ENCODE measurements around the gene RPUSD4. TPM values are rescaled to one million over a fixed set of nuclear protein-coding genes. Genes with fewer than 3 reads are reported as not detected.

The RPUSD4 gene
- total RNA-seq, 2 experiments from 2014 or later = 49.0 to 52.8 TPM

- H3K27ac Mint-ChIP-seq = no peak overlapping the region
- DNase-seq = no peak
- no peaks in the 10 kb centered on the region for H3K9me3 Mint-ChIP-seq
- peaks cover 14% of the 10 kb centered on the region for H3K36me3 Mint-ChIP-seq
- H3K4me3 Mint-ChIP-seq = no peak overlapping the region
- H3K27me3 Mint-ChIP-seq = no peaks in the 10 kb centered on the region
- H3K4me1 Mint-ChIP-seq = peaks cover 3% of the 10 kb centered on the region
These were observed 13.3 kb upstream of the RPUSD4 start for GRCh38 chr11:126224647-126225294.

DNA sequence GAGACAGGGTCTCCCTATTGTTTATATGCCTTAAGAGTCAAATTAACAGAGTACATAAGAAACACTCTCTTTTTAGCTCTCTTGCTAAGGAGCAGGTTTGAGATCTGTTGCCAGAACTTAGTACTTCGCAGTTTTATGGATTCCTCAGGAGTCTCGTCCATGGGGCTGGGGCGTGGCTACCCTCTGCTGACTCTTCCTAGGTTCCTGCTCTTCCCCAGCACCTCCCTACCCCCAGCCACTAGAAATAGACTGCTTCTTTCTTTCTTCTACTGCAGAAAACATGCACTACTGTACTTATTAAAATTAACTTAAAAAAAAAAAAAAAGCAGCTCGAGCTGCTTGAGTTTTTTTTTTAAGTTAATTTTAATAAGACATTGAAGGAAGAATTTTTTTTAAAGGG is 8.1 kb upstream of the RPUSD4 start:
- no peak for DNase-seq
- no peaks in the 10 kb centered on the region for H3K27me3 Mint-ChIP-seq
- no peak overlapping the region for H3K27ac Mint-ChIP-seq
- H3K36me3 Mint-ChIP-seq = peaks cover 7% of the 10 kb centered on the region
- no peaks in the 10 kb centered on the region for H3K9me3 Mint-ChIP-seq
- H3K4me3 Mint-ChIP-seq = no peak overlapping the region
- H3K4me1 Mint-ChIP-seq = peaks cover 16% of the 10 kb centered on the region

DNA sequence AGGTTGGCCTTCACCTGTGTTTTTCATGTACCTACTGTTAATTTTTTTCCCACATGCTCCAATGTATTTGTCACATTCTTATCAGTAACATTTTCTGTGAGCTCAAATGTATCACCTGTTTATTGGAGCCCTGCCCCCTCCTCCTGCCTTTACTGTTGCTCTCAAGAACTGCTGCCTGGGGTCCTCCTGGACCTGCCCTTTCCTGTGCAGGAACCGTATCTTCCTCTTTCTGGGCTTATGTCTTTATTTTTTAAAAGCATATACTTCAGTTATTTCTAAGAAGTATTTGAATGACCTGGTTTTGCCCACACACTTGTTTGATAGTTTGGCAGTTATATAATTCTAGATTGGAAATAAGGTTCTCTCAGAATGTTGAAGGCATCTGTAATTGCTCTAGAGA is 6.0 kb upstream of the RPUSD4 start:
- Mint-ChIP-seq H3K4me1 (peaks cover 25% of the 10 kb centered on the region), H3K9me3 (no peaks in the 10 kb centered on the region)

GRCh38 chr11:126216526-126217305 is 5.3 kb upstream of the RPUSD4 start:
- H3K4me1 Mint-ChIP-seq = peaks cover 29% of the 10 kb centered on the region
- no peaks in the 10 kb centered on the region for H3K9me3 Mint-ChIP-seq
- H3K27me3 Mint-ChIP-seq = no peaks in the 10 kb centered on the region
- H3K4me3 Mint-ChIP-seq = no peak overlapping the region
- no peak for DNase-seq
- H3K27ac Mint-ChIP-seq = no peak overlapping the region
- peaks cover 5% of the 10 kb centered on the region for H3K36me3 Mint-ChIP-seq

More for the DNA sequence above, 6.0 kb upstream of the RPUSD4 start:
- DNase-seq = no peak
- H3K27me3 Mint-ChIP-seq = no peaks in the 10 kb centered on the region
- no peak overlapping the region for H3K27ac Mint-ChIP-seq
- peaks cover 5% of the 10 kb centered on the region for H3K36me3 Mint-ChIP-seq
- no peak overlapping the region for H3K4me3 Mint-ChIP-seq

DNA sequence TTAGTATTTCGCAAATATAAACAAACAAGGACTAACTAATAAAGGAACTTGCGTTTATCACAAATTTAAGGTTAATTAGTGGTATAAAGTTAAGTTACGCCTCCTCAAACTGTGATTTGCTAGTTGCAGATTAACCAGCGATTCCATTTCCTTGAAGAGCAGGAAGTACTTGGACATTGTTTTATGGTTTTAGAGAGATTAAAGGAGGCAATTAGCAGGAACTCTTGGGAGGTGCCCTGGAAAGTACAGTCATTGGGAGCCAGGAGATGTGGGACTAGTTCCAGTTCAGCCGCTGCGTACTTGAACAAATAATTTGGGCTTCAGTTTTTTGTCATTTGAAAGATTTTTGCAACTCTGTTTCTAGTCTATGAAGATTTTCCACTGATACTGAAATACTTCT is 3.4 kb upstream of the RPUSD4 start:
- Mint-ChIP-seq H3K9me3 (no peaks in the 10 kb centered on the region), H3K36me3 (peaks cover 8% of the 10 kb centered on the region), H3K27ac (no peak overlapping the region), H3K27me3 (no peaks in the 10 kb centered on the region), H3K4me3 (no peak overlapping the region), H3K4me1 (peaks cover 33% of the 10 kb centered on the region)
- DNase-seq = no peak

- Mint-ChIP-seq H3K4me3 (no peak overlapping the region), H3K27me3 (no peaks in the 10 kb centered on the region), H3K4me1 (peaks cover 34% of the 10 kb centered on the region), H3K27ac (no peak overlapping the region), H3K9me3 (no peaks in the 10 kb centered on the region), H3K36me3 (peaks cover 11% of the 10 kb centered on the region)
- DNase-seq = no peak
These were observed 3.0 kb upstream of the RPUSD4 start for GRCh38 chr11:126214441-126214840.

- no peak for DNase-seq
- Mint-ChIP-seq H3K4me3 (peak overlapping the region; percentile 99), H3K27ac (peak overlapping the region; percentile 80), H3K4me1 (peaks cover 29% of the 10 kb centered on the region), H3K36me3 (peaks cover 14% of the 10 kb centered on the region), H3K27me3 (no peaks in the 10 kb centered on the region), H3K9me3 (no peaks in the 10 kb centered on the region)
These were observed 725 bp upstream of the RPUSD4 start for GRCh38 chr11:126212089-126212660.

DNA sequence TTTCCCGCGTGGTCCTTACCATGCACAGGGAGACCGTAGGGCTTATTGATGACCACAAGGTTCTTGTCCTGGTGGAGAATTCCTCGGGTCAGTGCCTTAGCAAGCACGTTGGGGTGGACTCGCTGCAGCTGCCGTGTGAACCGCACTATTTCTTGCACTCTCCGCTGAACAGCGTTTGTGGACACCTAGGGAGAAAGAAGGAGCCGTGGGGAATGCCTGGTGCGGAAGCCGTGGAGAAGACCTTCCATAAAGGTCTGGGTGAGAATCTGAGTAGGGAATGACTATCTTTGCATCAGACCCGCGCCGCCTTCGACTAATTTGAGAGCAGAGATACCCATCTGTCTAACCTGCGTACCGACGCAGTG is 597 bp downstream of the RPUSD4 start:
- peaks cover 23% of the 10 kb centered on the region for H3K4me1 Mint-ChIP-seq
- peak overlapping the region; percentile 97 for H3K27ac Mint-ChIP-seq
- H3K4me3 Mint-ChIP-seq = peak overlapping the region; percentile 99
- DNase-seq = peak; percentile 5
- no peaks in the 10 kb centered on the region for H3K9me3 Mint-ChIP-seq
- H3K27me3 Mint-ChIP-seq = no peaks in the 10 kb centered on the region
- peaks cover 23% of the 10 kb centered on the region for H3K36me3 Mint-ChIP-seq

DNA sequence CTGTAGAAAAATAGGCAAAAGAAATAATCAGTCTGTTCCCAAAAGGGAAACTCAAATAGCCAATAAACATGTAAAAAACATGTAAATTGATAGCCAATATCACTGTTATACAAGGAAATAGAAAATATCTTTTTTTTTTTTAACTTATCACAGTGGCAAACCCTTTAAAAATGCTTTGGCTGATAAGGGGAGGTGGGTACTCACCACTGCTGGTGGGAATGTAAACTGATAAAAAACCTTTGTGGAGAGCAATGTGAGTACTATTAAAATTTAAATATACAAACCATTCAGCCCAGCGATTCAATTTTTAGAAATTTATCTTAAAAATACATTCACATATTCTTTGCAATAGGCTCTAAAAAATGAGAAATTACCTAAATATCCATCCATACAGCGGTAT is 3.6 kb downstream of the RPUSD4 start:
- Mint-ChIP-seq H3K4me1 (peaks cover 17% of the 10 kb centered on the region), H3K4me3 (no peak overlapping the region), H3K27ac (no peak overlapping the region), H3K27me3 (no peaks in the 10 kb centered on the region), H3K9me3 (no peaks in the 10 kb centered on the region), H3K36me3 (peaks cover 24% of the 10 kb centered on the region)
- DNase-seq = no peak

DNA sequence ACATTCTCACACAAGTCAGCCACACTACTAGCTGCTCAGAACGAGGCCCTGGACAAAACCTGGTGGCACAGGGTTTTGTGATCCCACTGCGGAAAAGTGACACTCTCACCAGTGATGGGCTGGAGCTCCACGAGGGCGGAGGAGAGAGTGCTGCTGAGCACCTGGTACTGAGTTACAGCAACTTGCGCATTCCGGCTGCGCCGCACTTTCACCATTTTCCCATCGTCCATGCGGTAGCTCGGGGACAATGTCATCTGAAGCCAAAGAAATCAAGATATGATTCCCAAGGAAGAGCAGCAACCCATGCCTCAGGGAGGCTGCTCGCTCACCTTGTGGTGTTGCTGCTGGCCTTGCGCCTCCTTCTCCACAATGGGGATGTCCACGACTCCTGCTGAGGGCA is 6.1 kb downstream of the RPUSD4 start:
- H3K4me3 Mint-ChIP-seq = no peak overlapping the region
- DNase-seq = no peak
- H3K27me3 Mint-ChIP-seq = no peaks in the 10 kb centered on the region
- H3K4me1 Mint-ChIP-seq = peaks cover 7% of the 10 kb centered on the region
- H3K9me3 Mint-ChIP-seq = no peaks in the 10 kb centered on the region
- H3K27ac Mint-ChIP-seq = no peak overlapping the region
- H3K36me3 Mint-ChIP-seq = peaks cover 29% of the 10 kb centered on the region

GRCh38 chr11:126202646-126203359 is 8.6 kb downstream of the RPUSD4 start:
- no peak overlapping the region for H3K27ac Mint-ChIP-seq
- no peak overlapping the region for H3K4me3 Mint-ChIP-seq
- H3K36me3 Mint-ChIP-seq = peaks cover 41% of the 10 kb centered on the region
- H3K27me3 Mint-ChIP-seq = no peaks in the 10 kb centered on the region
- DNase-seq = no peak
- H3K4me1 Mint-ChIP-seq = no peaks in the 10 kb centered on the region
- H3K9me3 Mint-ChIP-seq = peaks cover 6% of the 10 kb centered on the region

DNA sequence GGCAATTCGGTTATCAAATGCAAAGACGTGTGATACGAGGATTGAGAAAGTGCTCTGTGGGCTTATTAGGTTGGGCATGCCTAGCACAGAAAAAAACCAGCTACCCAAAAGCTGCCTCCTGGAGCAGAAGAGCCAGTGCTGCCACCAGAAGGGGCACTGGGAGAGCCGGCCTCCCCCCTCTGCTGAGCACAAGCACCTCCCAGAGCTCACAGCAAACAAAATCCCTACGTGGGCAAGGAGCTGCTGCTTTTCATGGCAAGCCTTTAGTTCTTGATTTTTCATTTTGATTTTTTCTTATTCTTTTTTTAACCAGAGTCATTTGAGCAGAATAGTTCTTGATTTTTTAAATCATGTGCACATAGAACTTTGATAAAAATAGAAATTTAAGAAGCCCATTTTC is 12.8 kb downstream of the RPUSD4 start:
- Mint-ChIP-seq H3K4me3 (no peak overlapping the region), H3K36me3 (peaks cover 60% of the 10 kb centered on the region), H3K9me3 (peaks cover 16% of the 10 kb centered on the region), H3K4me1 (no peaks in the 10 kb centered on the region), H3K27ac (no peak overlapping the region), H3K27me3 (no peaks in the 10 kb centered on the region)
- DNase-seq = no peak

DNA sequence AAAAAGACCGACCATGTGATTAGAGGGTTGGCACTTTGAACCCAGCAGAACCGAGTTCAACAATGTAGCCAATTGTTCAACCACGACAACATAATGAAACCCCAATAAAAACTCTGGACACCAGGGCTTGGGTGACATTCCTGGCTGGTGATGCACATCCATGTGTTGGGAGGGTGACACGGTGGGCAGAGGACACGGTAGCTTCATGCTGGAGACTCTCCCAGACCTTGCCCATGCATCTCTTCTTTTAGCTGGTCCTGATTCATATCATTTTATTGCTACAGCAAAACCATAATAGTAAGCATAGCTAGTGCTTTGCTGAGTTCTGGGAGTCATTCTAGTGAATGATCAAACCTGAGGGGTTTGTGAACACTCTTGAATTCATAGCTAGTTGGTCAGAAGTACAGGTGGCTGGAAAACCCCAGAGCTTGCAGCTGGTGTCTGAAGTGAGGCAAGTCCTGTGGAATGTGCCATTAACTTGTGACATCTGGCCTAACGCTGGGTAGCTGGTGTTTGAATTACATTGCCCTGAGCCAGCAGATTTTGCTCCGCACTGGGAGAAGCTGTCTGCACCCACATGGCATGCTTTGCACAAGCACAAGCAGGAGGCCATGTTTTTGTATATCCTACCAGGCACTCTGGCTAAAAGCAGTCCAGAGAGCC is 14.0 kb downstream of the RPUSD4 start:
- no peaks in the 10 kb centered on the region for H3K27me3 Mint-ChIP-seq
- no peak for DNase-seq
- no peaks in the 10 kb centered on the region for H3K4me1 Mint-ChIP-seq
- no peak overlapping the region for H3K4me3 Mint-ChIP-seq
- no peak overlapping the region for H3K27ac Mint-ChIP-seq
- H3K9me3 Mint-ChIP-seq = peaks cover 16% of the 10 kb centered on the region
- H3K36me3 Mint-ChIP-seq = peaks cover 57% of the 10 kb centered on the region

DNA sequence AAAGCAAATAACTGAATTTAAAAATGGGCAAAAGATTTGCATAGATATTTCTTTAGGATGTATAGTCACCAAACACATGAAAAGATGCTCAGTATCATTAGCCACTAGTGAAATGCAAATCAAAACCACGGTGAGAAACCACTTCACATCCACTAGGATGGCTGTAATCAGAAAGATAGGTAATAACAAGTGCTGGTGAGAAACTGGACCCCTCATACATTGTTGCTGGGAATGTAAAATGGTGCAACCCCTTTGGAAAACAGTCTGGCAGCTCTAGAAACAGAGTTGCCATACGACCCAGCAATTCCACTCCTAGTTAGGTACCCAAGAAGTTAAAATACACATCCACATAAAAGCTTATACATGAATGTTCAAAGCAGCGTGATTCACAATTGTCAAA is 16.3 kb downstream of the RPUSD4 start:
- Mint-ChIP-seq H3K27ac (no peak overlapping the region), H3K27me3 (no peaks in the 10 kb centered on the region), H3K4me1 (no peaks in the 10 kb centered on the region), H3K9me3 (peaks cover 16% of the 10 kb centered on the region), H3K4me3 (no peak overlapping the region), H3K36me3 (peaks cover 52% of the 10 kb centered on the region)
- no peak for DNase-seq

DNA sequence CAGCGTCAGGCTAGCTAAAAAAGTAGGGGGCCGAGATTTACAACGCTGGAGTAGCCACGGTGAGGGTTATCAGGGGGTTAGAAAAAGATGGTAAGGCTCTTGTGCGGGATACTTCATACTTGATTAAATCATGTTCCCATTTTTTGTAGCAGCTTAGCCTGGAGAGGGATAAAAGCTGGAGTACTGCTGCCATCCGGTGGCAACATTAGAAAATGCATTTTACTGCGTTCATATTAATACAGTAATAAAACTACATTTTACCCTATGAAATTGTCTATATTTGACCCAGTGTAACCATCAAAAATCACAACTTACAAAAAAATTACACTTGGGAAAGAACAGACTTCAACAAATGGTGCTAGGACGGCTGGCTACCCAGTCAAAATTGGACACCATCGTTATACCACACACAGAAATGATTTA is 17.3 kb downstream of the RPUSD4 start:
- H3K4me1 Mint-ChIP-seq = no peaks in the 10 kb centered on the region
- H3K27ac Mint-ChIP-seq = no peak overlapping the region
- peak; percentile 10 for DNase-seq
- peaks cover 16% of the 10 kb centered on the region for H3K9me3 Mint-ChIP-seq
- H3K36me3 Mint-ChIP-seq = peaks cover 44% of the 10 kb centered on the region
- H3K27me3 Mint-ChIP-seq = no peaks in the 10 kb centered on the region
- no peak overlapping the region for H3K4me3 Mint-ChIP-seq

Measured in activated naive CD8-positive, alpha-beta T cell treated with anti-CD3 and anti-CD28 coated beads for 36 hours (primary cell).